Uterus (tissue), 4 donors: ENCODE data around the gene BRAP. TPM values are rescaled to one million over a fixed set of nuclear protein-coding genes. Genes with fewer than 3 reads are reported as not detected.
"Not testable (repeated sequence)": the region's sequence is repeated elsewhere in the genome, so short reads cannot be mapped to it uniquely, and the experiment has no call there.

Experiments used
- DNase-seq, 2 donors: peaks; one replicate each; pipeline ENCODE4 v3.0.0-alpha.2; 2019 to 2020
- H3K27ac ChIP-seq, 2 donors: fragments of 200-600 bp; sonication (generic); 1 replicate in 1 of 2; 2 replicates in 1 of 2; pipeline ENCODE4 v1.5.1; 2016 to 2018
- H3K27me3 ChIP-seq, 2 donors: fragments of 200-600 bp; sonication (generic); one replicate each; pipeline ENCODE4 v1.5.1; 2018 to 2019; ENCODE audit warnings: control low read depth in 1 of 2
- H3K36me3 ChIP-seq, 2 donors: fragments of 200-600 bp; sonication (generic); one replicate each; pipeline ENCODE4 v1.5.1; 2019; ENCODE audit warnings: control low read depth in 1 of 2
- H3K4me1 ChIP-seq, 2 donors: fragments of 200-600 bp; sonication (generic); one replicate each; pipeline ENCODE4 v1.5.1; 2018 to 2019; ENCODE audit warnings: control low read depth in 1 of 2
- H3K4me3 ChIP-seq, 2 donors: fragments of 200-600 bp; sonication (generic); 1 replicate in 1 of 2; 2 replicates in 1 of 2; pipeline ENCODE4 v1.5.1; 2018 to 2019; ENCODE audit warnings: mild to moderate bottlenecking in 1 of 2
- H3K9me3 ChIP-seq, 2 donors: fragments of 200-600 bp; sonication (generic); one replicate each; pipeline ENCODE4 v1.5.1; 2019; ENCODE audit warnings: control low read depth in 1 of 2
- CTCF ChIP-seq, 4 experiments: fragments of 200-600 bp in 2 of 4; fragments of 450-650 bp in 2 of 4; sonication (generic) in 2 of 4; IDR thresholded peaks; one replicate each; pipeline ENCODE4 v1.5.1; 2016 to 2019; ENCODE audit warnings: antibody characterized with exemption in 4 of 4, mild to moderate bottlenecking in 2 of 4, moderate library complexity in 1 of 4
- POLR2A ChIP-seq, 2 donors: fragments of 450-650 bp; IDR thresholded peaks; one replicate each; pipeline ENCODE4 v1.6.1; 2016; ENCODE audit warnings: antibody characterized with exemption in 2 of 2, mild to moderate bottlenecking in 1 of 2, moderate library complexity in 1 of 2
- intact Hi-C: fragments of 100-400 bp; cut with DNase I; formaldehyde crosslinking; loops from one replicate; pipeline ENCODE4 v1.15.1; 2023; ENCODE audit warnings: low total_unique reads
- total RNA-seq, 4 donors: library from RNA; depleted of rRNA in 3 of 4; stranded (reverse); fragments of >200 nt in 3 of 4; gene quantifications; one replicate each; pipeline versions ENCODE4 v1.1.0 to v1.2.4, GENCODE V29; 2014 to 2023
- donor health status: DM: yes; HTN: yes; CAD: no.

The BRAP gene
- total RNA-seq, 4 donors from 2014 or later = 3.1 to 23.0 (median 20.4) TPM

- H3K4me1 ChIP-seq = no peaks in the 10 kb centered on the region
- TF ChIP-seq POLR2A (IDR thresholded peaks at IDR 0.05) = no peak
- no peak for TF ChIP-seq CTCF (IDR thresholded peaks at IDR 0.05)
- H3K36me3 ChIP-seq = no peaks in the 10 kb centered on the region
- H3K27me3 ChIP-seq = no peaks in the 10 kb centered on the region
- no peaks in the 10 kb centered on the region for H3K9me3 ChIP-seq
- intact Hi-C loops = no loop called here
- H3K4me3 ChIP-seq = no peak overlapping the region
- peak in 1 of 2 donors; percentile 22 for DNase-seq
- no peak overlapping the region for H3K27ac ChIP-seq
Observed at GRCh38 chr12:111616177-111616623, 69.6 kb downstream of the BRAP start.

- intact Hi-C loops = no loop called here
- no peaks in the 10 kb centered on the region for H3K27me3 ChIP-seq
- H3K27ac ChIP-seq = no peak overlapping the region
- no peak overlapping the region for H3K4me3 ChIP-seq
- H3K36me3 ChIP-seq = no peaks in the 10 kb centered on the region
- TF ChIP-seq POLR2A (IDR thresholded peaks at IDR 0.05) (no peak), CTCF (IDR thresholded peaks at IDR 0.05) (no peak)
- H3K4me1 ChIP-seq = no peaks in the 10 kb centered on the region
- no peaks in the 10 kb centered on the region for H3K9me3 ChIP-seq
- no peak for DNase-seq
Observed at GRCh38 chr12:111607239-111607638, 78.5 kb downstream of the BRAP start.

- intact Hi-C loops = no loop called here
- no peaks in the 10 kb centered on the region for H3K9me3 ChIP-seq
- no peaks in the 10 kb centered on the region for H3K4me1 ChIP-seq
- no peak overlapping the region for H3K4me3 ChIP-seq
- no peak overlapping the region for H3K27ac ChIP-seq
- DNase-seq = no peak
- H3K27me3 ChIP-seq = no peaks in the 10 kb centered on the region
- H3K36me3 ChIP-seq = no peaks in the 10 kb centered on the region
- TF ChIP-seq CTCF (IDR thresholded peaks at IDR 0.05) = no peak
- no peak for TF ChIP-seq POLR2A (IDR thresholded peaks at IDR 0.05)
Observed at GRCh38 chr12:111606767-111607230, 79.0 kb downstream of the BRAP start.

GRCh38 chr12:111605911-111606766 is 79.6 kb downstream of the BRAP start:
- Histone ChIP-seq H3K27me3 (no peaks in the 10 kb centered on the region), H3K4me3 (no peak overlapping the region), H3K4me1 (no peaks in the 10 kb centered on the region), H3K27ac (no peak overlapping the region), H3K36me3 (no peaks in the 10 kb centered on the region), H3K9me3 (no peaks in the 10 kb centered on the region)
- intact Hi-C loops = no loop called here
- TF ChIP-seq CTCF (IDR thresholded peaks at IDR 0.05) = no peak
- no peak for TF ChIP-seq POLR2A (IDR thresholded peaks at IDR 0.05)
- no peak for DNase-seq

GRCh38 chr12:111602857-111603256 is 82.9 kb downstream of the BRAP start:
- H3K4me1 ChIP-seq, H3K9me3 ChIP-seq, intact Hi-C loops, DNase-seq, H3K36me3 ChIP-seq, H3K27me3 ChIP-seq, H3K27ac ChIP-seq, H3K4me3 ChIP-seq: not testable (repeated sequence)
